ENCODE results near the gene PTPRN2.

PTPRN2 gene

DNA sequence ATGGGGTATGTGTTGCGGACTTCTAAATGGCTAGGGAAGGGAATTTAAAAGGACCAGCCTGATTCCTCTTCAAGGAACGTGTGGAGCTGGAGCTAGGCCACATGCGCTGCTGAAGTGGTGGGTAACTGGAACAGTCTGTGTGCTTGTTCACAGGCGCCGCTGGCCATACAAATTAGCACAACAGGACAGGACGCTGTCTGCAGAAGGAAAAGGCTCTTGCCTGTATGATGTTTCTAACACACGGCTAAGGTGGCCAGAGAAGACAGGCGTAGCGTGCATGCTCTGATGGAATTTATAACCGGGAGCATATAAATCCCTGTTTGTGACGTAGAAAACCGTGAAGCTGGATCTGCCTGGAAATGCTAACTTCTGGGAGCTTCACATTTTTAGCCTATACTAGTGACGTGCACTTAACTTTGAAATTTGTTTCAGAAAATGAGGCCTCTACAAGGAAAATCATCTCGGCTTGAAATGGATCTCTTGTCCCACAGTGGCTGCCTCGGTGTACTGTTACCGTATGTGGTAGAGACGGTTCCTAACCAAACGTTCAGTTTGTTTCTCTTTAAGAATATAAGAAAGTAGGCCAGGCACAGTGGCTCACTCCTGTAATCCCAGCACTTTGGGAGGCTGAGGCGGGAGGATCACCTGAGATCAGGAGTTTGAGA, 569.4 kb downstream of the PTPRN2 start:
- Mint-ChIP-seq H3K4me1 (no peaks in the 10 kb centered on the region), H3K27ac (ENCODE audit: low read depth) (no peak overlapping the region), H3K36me3 (ENCODE audit: insufficient read depth) (no peaks in the 10 kb centered on the region), H3K9me3 (no peaks in the 10 kb centered on the region), H3K27me3 (no peaks in the 10 kb centered on the region), H3K4me3 (no peak overlapping the region)
- ATAC-seq (replicated peaks; ENCODE audit: extremely low read depth, poor library complexity, severe bottlenecking): no peak
- DNase-seq (ENCODE audit: low spot score in 2 of 2): no peak

DNA sequence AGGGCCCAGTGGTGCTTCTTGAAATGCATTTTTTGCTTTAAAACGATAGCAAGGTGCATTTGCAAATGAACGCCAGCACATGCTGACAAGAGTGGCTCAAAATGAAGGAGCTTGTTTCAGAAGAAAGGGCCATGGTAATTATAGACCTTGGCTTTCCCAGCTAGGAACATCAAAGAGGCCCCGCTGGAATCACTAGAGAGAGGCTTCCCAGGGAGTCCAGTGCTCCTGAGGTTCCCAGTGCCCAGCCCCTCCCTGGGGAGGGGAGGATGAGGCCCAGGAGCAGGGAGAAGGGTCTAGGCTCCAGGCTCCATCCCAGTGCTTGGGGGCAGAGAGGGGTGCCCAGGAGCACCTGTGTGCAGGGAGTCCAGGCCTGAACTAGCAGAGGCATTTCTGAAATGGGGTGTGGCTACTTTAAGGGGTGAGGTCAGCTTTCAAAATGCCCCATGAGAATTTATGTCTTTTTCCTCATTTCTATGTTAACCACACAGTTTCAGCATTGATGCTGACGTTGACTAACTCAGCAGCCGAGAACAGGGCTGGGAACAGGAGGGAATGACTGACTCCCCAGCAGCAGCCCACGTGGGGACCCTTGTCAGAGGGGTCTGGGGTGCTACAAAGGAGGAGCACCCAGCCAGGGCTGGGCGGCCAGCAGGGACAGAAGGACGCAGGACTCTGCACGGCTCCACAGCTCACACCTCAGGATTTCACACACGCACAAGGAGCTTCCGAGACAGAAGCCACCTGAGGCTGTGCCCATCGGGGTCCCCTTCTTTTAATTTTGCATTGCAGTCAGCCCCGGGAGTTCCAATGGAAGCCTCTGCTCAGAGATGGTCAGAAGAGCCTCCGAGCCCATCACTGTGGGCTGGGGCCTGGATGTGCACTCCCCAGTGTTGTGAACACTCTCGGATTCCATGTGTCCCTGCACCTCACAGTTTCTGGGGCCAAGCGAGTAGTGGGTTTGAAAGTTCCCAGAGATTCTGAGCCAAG, 570.2 kb downstream of the PTPRN2 start:
- Mint-ChIP-seq H3K36me3 (ENCODE audit: insufficient read depth) (no peaks in the 10 kb centered on the region), H3K9me3 (no peaks in the 10 kb centered on the region), H3K4me3 (no peak overlapping the region), H3K27me3 (no peaks in the 10 kb centered on the region), H3K27ac (ENCODE audit: low read depth) (no peak overlapping the region), H3K4me1 (no peaks in the 10 kb centered on the region)
- DNase-seq (ENCODE audit: low spot score in 2 of 2) (no peak), ATAC-seq (replicated peaks; ENCODE audit: extremely low read depth, poor library complexity, severe bottlenecking) (no peak)

DNA sequence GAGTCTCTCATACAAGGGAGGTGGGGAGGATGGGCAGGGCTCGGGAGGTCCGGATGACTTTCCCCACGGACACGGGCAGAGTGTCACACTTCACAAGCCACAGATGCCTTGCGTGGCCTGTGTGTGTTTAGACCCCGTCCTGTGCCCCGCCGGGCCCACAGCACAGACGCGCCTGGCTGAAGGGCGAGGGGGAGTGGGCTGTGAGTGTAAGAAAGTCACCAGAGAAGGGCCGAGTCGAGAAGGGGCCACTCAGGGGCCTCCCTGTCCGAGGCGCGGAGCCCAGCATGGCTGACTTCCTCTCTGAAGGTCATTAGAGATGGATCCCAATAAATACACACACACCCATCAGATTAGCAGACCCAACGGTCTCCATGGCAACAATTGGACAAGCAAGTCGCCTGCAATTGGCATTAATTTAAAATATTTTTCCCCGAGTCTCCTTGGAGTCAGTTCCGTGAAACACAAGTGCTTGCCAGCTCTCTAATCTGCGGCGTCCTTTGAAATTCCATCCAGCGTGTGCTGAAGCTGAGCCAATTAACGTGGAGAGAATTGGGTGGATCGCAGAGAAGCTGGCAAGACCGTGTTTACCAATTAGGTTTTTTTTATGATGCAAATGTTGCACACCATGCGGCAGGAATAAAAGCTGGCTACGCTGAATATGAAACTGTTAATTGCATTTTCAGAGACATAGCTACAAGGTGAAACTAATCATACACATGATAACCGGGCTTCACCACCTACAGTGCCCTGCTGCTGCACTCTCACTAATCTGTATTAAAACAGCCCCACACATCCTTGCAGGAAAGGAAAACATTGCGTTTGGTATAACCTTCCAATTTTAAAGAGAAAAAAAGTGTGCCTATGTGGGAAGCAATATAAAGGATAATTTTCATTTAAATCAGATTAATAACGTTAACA, 571.2 kb downstream of the PTPRN2 start:
- no peaks in the 10 kb centered on the region for H3K9me3 Mint-ChIP-seq
- no peak overlapping the region for H3K4me3 Mint-ChIP-seq
- ATAC-seq (replicated peaks; ENCODE audit: extremely low read depth, poor library complexity, severe bottlenecking) (no peak), DNase-seq (ENCODE audit: low spot score in 2 of 2) (no peak)
- no peaks in the 10 kb centered on the region for H3K36me3 Mint-ChIP-seq (ENCODE audit: insufficient read depth)
- no peak overlapping the region for H3K27ac Mint-ChIP-seq (ENCODE audit: low read depth)
- no peaks in the 10 kb centered on the region for H3K27me3 Mint-ChIP-seq
- no peaks in the 10 kb centered on the region for H3K4me1 Mint-ChIP-seq

DNA sequence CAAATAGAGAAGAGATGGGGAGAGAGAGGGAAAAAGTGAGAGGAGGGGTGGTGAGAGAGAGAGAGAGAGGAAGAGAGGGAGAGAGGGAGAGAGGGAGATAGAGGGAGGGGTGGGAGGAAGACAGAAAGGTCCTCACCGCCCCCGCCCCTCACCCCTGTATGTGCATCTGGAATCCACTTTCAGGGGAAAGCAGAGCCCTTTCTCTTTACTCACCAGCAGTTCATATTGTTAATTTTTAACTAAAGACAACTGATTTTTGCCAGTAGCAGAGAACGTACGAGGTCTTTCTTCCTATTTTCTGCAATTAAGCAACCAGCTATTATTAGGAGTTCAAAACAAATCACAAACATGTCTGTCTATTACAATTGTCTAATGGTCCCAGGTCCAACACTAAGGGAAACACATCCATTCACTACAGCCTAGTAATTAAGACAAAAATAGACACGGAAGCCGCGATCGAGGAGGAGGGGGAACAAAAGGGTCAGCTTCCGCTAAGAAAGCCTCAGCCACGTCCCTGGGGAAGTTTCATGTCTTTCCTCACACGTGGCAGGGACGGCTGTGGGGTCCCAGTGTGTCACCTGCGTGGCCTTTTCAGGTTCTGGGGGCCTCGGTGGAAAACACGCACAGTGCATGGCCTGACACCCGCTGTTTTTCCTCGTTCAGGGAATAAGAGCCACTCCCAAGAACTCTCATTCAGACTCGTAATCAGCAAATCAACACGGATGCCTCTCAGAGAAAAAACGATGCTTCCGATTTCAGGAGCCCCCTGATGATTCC, 572.0 kb downstream of the PTPRN2 start:
- Mint-ChIP-seq H3K36me3 (ENCODE audit: insufficient read depth) (no peaks in the 10 kb centered on the region), H3K9me3 (no peaks in the 10 kb centered on the region), H3K27me3 (no peaks in the 10 kb centered on the region), H3K27ac (ENCODE audit: low read depth) (no peak overlapping the region), H3K4me1 (no peaks in the 10 kb centered on the region), H3K4me3 (no peak overlapping the region)
- DNase-seq (ENCODE audit: low spot score in 2 of 2) (no peak), ATAC-seq (replicated peaks; ENCODE audit: extremely low read depth, poor library complexity, severe bottlenecking) (no peak)

DNA sequence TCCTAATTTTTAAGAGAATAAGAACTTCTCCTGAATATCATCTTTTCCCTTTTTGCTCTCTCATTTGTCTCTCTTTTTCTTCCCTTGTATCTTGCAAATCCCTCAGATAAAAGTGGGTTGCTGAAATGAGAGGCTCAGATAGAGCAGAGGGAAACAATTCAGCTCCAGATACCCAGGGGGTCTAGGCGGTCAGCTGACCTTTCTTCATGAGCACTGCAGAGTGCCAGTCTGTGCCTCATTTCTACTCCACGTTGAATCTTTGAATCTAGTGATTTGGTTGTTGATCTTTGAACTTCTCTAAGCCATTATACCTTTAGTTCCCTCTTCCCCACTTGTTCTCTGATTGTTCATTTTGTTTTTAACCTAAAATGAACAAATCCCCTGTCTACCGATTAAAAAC, 572.6 kb downstream of the PTPRN2 start:
- ATAC-seq (replicated peaks; ENCODE audit: extremely low read depth, poor library complexity, severe bottlenecking): no peak
- no peaks in the 10 kb centered on the region for H3K4me1 Mint-ChIP-seq
- no peak overlapping the region for H3K4me3 Mint-ChIP-seq
- no peaks in the 10 kb centered on the region for H3K27me3 Mint-ChIP-seq
- H3K9me3 Mint-ChIP-seq: no peaks in the 10 kb centered on the region
- no peaks in the 10 kb centered on the region for H3K36me3 Mint-ChIP-seq (ENCODE audit: insufficient read depth)
- no peak for DNase-seq (ENCODE audit: low spot score in 2 of 2)
- no peak overlapping the region for H3K27ac Mint-ChIP-seq (ENCODE audit: low read depth)

DNA sequence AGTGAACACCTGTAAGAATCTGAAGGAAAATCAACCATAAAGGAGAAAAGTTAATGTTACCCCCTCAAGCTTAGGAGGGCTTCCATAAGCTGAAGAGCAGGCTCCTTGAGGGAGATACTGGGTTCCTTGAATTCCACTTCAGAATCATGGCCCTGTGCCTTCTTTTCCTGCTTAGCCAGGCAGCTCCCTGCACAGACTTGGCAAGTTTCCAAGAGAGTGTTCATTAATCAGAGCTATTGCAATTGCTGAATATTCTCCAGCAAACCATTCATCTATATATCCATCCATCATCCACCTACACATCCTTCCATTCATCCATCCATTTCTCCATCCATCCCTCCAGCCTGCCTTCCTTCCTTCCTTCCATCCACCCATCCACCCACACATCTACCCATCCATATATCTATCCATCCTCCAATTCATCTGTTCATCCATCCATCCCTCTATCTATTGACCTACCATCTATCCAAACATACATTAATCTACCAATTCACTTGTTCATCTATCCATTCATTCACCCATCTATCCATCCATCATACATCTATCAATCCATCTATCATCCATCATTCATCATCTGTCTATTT, 574.4 kb downstream of the PTPRN2 start:
- H3K27ac Mint-ChIP-seq (ENCODE audit: low read depth): no peak overlapping the region
- no peak for ATAC-seq (replicated peaks; ENCODE audit: extremely low read depth, poor library complexity, severe bottlenecking)
- no peaks in the 10 kb centered on the region for H3K27me3 Mint-ChIP-seq
- no peaks in the 10 kb centered on the region for H3K9me3 Mint-ChIP-seq
- no peaks in the 10 kb centered on the region for H3K4me1 Mint-ChIP-seq
- H3K36me3 Mint-ChIP-seq (ENCODE audit: insufficient read depth): no peaks in the 10 kb centered on the region
- no peak for DNase-seq (ENCODE audit: low spot score in 2 of 2)
- no peak overlapping the region for H3K4me3 Mint-ChIP-seq

DNA sequence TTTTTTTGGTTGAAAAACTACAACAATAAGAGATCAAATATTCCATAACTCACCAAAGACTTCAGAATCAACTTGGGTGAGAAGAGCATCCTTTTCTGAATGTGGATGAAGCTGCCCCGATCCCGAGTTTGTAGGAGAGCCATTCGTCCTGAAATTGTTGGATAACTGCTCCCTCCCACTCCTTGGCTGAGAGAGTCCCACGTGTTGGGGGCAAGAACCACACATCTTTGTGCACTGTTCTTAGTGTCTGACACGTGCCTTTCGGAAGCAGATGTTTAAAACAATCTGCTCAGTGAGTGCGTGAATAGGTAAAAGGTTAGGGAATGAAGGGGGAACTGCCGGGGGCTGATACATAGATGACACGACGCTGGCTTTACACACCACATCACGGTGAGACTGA, 575.7 kb downstream of the PTPRN2 start:
- peak overlapping the region; percentile 19 for H3K4me3 Mint-ChIP-seq

DNA sequence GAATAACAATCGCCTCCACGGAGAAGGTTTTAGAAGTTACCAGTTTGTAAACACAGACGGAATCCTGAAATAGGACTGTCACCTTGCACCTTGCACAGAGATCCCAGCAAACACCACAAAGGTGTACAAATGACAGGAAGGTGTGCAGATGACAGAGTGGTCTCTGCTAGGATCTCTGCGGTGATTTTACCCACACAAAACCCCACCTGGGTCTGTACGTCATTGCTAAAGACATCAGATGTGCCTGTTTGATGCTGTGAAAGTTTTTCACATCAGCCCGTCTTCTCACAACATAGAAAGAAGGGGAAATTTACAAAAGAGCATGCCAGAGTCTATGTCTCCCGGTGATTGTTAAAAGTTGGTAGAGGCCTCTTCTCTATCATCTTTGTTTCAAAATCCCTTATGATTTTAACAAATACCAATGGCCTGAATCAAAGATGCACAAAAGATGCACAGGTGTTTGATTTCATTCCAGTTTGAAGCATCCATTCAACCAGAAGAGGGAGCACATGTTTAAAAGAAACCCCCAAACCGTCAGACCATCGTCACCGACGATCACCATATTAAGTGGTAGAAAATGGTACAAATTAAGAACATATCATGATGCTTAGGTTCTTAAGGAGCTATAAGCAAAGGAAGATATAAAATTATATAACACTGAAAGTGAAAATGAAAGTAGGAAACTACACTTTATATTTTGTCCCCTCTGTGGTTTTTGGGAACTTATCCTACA, 576.5 kb downstream of the PTPRN2 start:
- ATAC-seq (replicated peaks; ENCODE audit: extremely low read depth, poor library complexity, severe bottlenecking) (no peak), DNase-seq (ENCODE audit: low spot score in 2 of 2) (no peak)
- no peaks in the 10 kb centered on the region for H3K4me1 Mint-ChIP-seq
- peak overlapping the region; percentile 19 for H3K4me3 Mint-ChIP-seq
- no peak overlapping the region for H3K27ac Mint-ChIP-seq (ENCODE audit: low read depth)
- H3K36me3 Mint-ChIP-seq (ENCODE audit: insufficient read depth): no peaks in the 10 kb centered on the region
- no peaks in the 10 kb centered on the region for H3K9me3 Mint-ChIP-seq
- H3K27me3 Mint-ChIP-seq: no peaks in the 10 kb centered on the region

More for the DNA sequence above, 575.7 kb downstream of the PTPRN2 start:
- H3K36me3 Mint-ChIP-seq (ENCODE audit: insufficient read depth): no peaks in the 10 kb centered on the region
- no peak for ATAC-seq (replicated peaks; ENCODE audit: extremely low read depth, poor library complexity, severe bottlenecking)
- H3K27me3 Mint-ChIP-seq: no peaks in the 10 kb centered on the region
- DNase-seq (ENCODE audit: low spot score in 2 of 2): no peak
- H3K4me1 Mint-ChIP-seq: no peaks in the 10 kb centered on the region
- H3K27ac Mint-ChIP-seq (ENCODE audit: low read depth): no peak overlapping the region
- H3K9me3 Mint-ChIP-seq: no peaks in the 10 kb centered on the region

DNA sequence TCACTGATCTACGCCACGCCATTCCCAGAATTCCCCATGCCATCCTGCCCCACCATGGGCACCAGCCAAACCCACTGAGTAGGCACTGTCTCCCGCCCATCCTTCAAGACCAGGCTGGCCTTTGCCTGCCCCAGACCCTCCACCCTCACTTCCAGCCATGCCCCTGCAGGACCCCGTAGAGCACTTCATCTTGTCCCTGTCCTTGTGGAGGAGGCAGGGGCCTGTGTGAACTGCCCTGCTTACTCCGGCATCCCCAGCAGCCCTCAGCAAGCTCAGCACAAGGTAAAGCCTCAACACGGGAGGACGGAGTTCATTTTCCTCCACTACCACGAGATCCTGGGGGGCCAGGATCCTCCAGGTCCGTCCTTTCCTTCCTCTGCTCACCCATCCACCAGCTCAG, 577.7 kb downstream of the PTPRN2 start:
- H3K27me3 Mint-ChIP-seq: no peaks in the 10 kb centered on the region
- H3K27ac Mint-ChIP-seq (ENCODE audit: low read depth): no peak overlapping the region
- no peak for DNase-seq (ENCODE audit: low spot score in 2 of 2)
- no peaks in the 10 kb centered on the region for H3K4me1 Mint-ChIP-seq
- ATAC-seq (replicated peaks; ENCODE audit: extremely low read depth, poor library complexity, severe bottlenecking): no peak
- no peak overlapping the region for H3K4me3 Mint-ChIP-seq
- H3K9me3 Mint-ChIP-seq: no peaks in the 10 kb centered on the region
- no peaks in the 10 kb centered on the region for H3K36me3 Mint-ChIP-seq (ENCODE audit: insufficient read depth)

DNA sequence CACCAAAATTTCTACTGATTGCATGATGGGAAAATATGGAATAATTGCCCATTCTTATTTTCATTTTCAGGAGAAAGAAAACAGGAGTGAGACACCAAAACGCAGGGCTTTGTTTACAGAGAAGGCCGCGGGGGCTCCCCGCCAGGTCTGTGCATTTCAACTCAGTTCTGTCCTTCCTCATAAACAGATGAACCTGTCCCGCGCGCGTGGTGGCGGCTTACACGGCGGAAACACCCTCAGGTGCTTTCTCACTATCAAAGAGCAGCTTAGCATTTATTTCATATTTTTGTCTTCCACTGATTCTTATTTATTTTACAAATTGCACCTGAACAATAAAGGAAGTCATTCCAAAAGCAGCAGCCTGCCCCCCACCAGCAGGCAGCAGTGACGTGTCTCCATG, 579.4 kb downstream of the PTPRN2 start:
- Mint-ChIP-seq H3K36me3 (ENCODE audit: insufficient read depth) (no peaks in the 10 kb centered on the region), H3K4me1 (no peaks in the 10 kb centered on the region), H3K4me3 (no peak overlapping the region), H3K9me3 (no peaks in the 10 kb centered on the region), H3K27me3 (no peaks in the 10 kb centered on the region), H3K27ac (ENCODE audit: low read depth) (no peak overlapping the region)
- ATAC-seq (replicated peaks; ENCODE audit: extremely low read depth, poor library complexity, severe bottlenecking) (no peak), DNase-seq (ENCODE audit: low spot score in 2 of 2) (no peak)

DNA sequence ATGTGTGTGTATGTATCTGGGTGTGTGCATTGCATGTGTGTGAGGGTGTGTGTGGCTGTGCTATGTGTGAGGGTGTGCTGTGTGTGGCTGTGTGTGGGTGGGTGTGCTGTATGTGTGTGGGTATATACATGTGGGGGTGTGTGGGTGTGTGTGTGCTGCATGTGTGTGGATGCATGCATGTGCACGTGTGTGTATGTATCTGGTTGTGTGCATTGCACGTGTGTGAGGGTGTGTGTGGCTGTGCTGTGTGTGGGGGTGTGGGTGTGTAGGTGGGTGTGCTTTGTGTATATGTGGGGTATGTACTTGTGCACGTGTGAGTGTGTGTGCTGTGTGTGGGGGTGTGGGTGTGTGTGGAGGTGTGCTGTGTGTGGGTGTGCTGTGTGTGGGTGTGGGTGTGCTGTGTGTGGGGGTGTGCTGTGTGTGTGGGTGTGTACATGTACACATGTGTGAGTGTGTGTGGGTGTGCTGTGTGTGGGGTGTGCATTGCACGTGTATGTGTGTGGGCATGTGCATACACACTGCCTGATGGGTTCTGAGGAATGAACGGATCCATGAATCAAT, 579.8 kb downstream of the PTPRN2 start:
- no peaks in the 10 kb centered on the region for H3K27me3 Mint-ChIP-seq
- no peak overlapping the region for H3K4me3 Mint-ChIP-seq
- ATAC-seq (replicated peaks; ENCODE audit: extremely low read depth, poor library complexity, severe bottlenecking): no peak
- H3K4me1 Mint-ChIP-seq: no peaks in the 10 kb centered on the region
- no peak for DNase-seq (ENCODE audit: low spot score in 2 of 2)
- H3K27ac Mint-ChIP-seq (ENCODE audit: low read depth): no peak overlapping the region
- no peaks in the 10 kb centered on the region for H3K9me3 Mint-ChIP-seq
- no peaks in the 10 kb centered on the region for H3K36me3 Mint-ChIP-seq (ENCODE audit: insufficient read depth)

All from central memory CD8-positive, alpha-beta T cell (primary cell).